DMS53 (cell line): ENCODE measurements around the gene FBXW7.

Source experiments
- DNase-seq: peaks from one replicate; lab custom pipeline; 2025; lab: John Stamatoyannopoulos, UW

FBXW7 gene

GRCh38 chr4:152471251-152471792 is 64.6 kb downstream of the FBXW7 start:
- DNase-seq = no peak

GRCh38 chr4:152468408-152468807 is 67.5 kb downstream of the FBXW7 start:
- DNase-seq = no peak

- no peak for DNase-seq
Observed at GRCh38 chr4:152467101-152467500, 68.8 kb downstream of the FBXW7 start.

GRCh38 chr4:152464030-152464823 is 71.7 kb downstream of the FBXW7 start:
- no peak for DNase-seq

DNA sequence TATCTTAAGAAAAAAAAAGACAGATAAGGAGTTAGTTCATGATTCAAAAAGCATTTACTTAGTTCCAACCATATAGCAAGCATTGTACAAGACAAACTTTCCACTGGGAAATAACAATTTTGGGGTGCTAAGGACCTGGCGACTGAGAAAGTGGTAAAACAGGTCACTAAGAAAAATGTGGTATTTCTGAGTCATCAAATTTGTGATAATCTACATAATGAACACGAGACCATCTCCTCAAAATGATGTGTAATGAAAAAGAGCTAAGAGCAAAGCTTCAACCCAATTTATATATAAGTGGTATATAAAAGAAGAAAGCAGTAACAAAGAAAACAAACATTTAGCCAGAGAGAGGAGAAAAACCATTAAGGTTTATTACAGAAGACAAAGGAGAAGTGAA is 72.3 kb downstream of the FBXW7 start:
- no peak for DNase-seq

GRCh38 chr4:152462695-152463094 is 73.2 kb downstream of the FBXW7 start:
- DNase-seq = no peak

DNA sequence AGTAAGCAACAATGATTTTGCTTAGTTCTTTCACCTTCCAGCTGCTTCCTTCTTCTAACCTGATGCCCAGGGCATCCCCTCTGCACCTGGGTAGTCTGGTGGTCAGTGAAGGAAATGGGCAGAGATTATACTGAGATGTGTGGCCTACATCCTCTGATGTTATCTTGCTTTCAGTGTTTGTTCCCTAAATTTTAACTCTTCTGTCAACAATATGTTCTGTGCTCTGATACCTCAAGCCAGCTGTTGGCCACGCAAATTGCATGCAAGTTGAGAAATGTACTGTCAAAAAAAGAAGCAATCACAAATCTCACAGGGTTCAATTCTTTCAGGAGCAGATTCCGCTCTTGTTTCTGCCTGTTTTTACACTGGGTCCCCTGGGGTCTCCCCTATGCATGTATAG is 73.8 kb downstream of the FBXW7 start:
- DNase-seq = no peak

DNA sequence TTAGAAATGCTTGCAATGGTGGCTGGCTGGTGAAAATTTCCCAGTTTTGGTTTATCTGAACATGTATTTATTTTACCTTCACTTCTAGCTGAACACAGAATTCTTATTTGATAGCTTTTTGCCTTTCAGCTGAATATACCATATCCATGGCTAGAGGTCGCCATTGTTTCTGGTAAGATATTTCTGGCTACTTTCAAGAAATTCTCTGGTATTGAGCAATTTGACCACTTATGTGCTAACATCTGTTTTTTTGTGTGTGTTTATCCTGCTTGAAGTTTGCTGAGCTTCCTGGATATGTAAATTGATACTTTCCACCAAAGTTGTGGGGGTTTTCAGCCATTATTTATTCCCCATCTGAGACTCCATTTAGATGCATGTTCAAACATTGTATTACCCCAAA is 75.4 kb downstream of the FBXW7 start:
- peak; percentile 68 for DNase-seq

DNA sequence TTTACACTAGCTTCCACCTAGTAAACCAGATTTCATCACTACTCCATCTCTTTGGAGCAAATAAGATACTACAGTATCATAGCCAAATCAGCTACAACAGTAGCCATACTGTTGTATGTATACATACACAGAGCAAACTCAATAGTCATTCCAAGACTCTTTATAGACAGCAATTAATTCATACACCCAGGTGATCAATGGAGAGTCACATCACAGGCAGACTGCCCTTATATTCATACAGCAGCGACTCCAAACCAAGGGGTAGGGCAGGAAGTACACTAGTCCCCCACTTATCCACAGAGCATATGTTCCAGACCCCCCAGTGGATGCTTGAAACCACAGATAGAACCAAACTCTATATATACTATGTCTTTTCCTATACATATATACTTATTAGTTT is 76.6 kb downstream of the FBXW7 start:
- DNase-seq = no peak

GRCh38 chr4:152458801-152459302 is 77.0 kb downstream of the FBXW7 start:
- no peak for DNase-seq

- DNase-seq = no peak
Observed at GRCh38 chr4:152456609-152457008, 79.3 kb downstream of the FBXW7 start.

DNA sequence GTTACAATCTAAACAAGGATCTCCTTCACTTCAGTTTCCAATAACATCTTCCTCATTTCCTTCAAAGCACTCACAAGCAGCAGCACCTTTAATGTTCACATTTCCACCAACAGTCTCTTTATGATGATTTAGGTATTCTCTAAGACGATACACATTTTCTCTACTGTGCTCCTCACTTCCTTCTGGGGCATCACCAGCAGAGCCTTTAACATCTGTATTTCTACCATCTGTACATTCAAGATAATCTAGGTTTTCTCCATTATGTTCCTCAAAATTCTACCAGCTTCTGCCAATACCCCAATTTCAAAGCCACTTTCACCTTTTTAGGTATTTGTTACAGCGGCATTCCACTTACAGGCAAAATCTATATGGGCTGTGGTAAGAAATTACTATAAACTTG is 80.6 kb downstream of the FBXW7 start:
- no peak for DNase-seq

DNA sequence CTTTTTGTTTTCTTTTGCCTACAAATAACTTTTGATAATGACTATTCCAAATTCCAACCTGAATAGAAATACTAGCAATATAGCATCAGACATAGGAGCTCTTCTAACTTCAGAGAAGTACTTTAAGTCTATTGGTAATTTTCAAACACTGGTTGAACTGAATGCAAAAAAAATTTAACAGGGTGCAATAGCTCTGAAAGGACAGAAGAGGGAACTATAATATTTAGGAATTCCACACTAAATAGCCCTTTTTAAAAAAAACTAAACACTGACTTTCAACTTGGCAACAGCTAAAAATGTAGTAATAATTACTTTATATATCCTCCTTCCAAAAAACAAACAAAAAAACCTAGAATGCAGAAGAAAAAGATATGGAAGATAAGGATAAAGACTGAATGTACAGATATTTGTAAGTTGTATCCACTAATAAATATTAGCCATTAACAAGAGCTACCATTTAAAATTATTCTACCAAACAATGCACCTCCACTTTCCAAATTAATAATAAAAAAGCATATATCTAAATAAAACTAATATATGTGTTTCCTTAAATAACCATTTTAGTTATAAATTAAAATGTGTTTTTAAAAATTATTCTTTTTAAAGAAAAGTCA is 81.4 kb downstream of the FBXW7 start:
- DNase-seq = peak; percentile 73

GRCh38 chr4:152451496-152451895 is 84.4 kb downstream of the FBXW7 start:
- peak; percentile 57 for DNase-seq

GRCh38 chr4:152448854-152449253 is 87.0 kb downstream of the FBXW7 start:
- no peak for DNase-seq

DNA sequence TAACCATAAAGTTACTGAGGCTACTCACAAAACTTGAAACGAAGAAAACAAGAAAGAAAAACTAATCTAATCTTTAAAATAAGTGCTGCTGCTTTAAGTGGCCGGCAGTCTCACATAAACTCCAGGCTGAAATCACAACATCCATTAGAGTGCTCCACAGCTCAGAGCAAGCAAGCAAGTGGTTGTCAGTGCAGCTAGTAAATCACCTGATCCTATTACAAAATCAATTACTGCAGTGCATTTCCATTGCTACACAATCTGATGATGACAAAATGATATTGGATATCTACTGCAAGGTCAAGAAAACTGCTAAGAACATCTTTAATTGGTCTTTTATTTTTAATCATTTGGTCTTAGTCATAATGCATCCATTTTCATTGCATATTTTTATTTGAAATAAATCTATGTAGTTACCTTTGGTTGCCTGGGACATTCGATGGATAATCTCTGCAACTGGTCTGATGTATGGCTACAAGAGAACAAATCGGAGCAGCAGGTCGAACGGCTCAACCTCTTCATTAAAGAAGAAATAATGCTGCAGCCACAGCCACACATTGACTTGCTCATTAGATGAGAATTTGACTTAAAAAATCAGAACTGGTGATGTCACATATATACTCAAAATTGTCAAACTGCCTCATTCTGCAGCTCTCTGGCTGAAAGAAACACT is 87.7 kb downstream of the FBXW7 start:
- DNase-seq = no peak

DNA sequence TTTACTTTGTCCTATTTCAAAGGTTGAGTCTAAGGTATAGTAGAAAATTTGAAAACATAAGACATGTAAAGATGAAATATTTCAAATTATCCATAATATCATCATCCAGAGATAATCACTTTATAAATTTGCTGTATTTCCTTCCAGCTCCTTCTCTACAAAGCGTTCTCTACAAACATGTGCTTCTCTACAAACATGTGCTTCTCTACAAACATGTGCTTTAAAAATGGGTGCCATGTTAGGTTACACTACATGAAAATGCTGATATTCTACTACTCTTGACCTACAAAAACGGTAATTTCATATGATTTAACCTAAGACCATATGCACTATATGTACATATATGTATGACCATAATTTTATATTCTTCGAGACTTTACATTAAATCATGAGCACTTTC is 92.0 kb downstream of the FBXW7 start:
- no peak for DNase-seq

DNA sequence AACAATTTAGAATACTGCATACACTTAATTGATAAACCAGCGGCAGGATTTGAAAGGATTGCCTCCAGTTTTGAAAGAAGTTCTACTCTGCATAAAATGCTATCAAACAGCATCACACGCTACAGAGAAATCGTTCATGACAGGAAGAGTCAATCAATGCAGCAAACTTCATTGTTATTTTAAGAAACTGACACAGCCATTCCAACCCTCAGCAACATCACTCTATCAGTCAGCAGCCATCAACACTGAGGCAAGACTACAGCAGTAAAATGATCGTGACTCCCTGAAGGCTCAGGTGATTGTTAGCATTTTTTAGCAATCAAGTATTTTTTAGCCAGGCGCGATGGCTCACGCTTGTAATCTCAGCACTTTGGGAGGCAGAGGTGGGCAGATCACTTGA is 98.3 kb downstream of the FBXW7 start:
- no peak for DNase-seq

- peak; percentile 32 for DNase-seq
Observed at GRCh38 chr4:152436384-152436783, 99.5 kb downstream of the FBXW7 start.

GRCh38 chr4:152434011-152434410 is 101.9 kb downstream of the FBXW7 start:
- DNase-seq = no peak

GRCh38 chr4:152431784-152432183 is 104.1 kb downstream of the FBXW7 start:
- DNase-seq = no peak

- peak; percentile 51 for DNase-seq
Observed at GRCh38 chr4:152431291-152431690, 104.6 kb downstream of the FBXW7 start.

- DNase-seq = no peak
Observed at GRCh38 chr4:152430507-152430906, 105.4 kb downstream of the FBXW7 start.
